ENCODE measurements around the gene PTAR1.

DNA sequence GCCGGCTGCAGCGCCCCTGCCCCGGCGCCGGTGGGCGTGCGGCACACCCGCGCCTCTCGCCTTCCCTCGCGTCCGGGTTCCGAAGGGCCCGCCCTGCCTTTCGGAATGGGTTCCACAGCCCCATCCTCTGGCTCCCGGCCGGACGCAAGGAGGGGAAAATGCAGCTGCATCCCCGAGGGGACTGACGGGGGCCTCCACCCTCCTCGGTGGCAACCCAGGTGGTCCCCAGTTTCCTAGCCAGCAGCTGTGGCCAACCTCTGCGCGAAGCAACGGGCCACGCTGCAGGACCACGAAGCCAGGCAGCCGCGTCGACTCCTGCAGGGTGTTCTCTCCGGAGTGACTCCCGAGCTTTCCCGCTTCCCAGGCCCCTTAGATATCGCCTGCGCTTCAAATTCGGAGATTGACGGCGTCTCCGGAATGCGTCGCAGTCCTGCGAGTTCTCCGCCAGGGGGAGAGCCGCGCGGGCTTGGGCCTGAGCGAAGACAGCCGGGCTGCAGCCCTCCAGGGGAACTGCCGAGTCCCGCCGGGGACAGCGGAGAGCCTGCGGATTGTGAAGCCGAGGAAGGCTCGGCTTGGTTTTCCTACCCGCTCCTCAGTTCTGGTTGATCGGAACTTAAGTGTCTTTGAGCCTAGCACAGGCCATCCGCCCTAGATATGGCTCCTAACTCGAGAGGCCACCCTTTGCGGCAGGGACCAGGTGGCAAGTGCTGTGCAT lies 87.1 kb downstream of the PTAR1 start:
- TF ChIP-seq EZH2 (IDR thresholded peaks at IDR 0.05; ENCODE audit: borderline replicate concordance, low read length), result no peak
- TF ChIP-seq, protein P1, sequence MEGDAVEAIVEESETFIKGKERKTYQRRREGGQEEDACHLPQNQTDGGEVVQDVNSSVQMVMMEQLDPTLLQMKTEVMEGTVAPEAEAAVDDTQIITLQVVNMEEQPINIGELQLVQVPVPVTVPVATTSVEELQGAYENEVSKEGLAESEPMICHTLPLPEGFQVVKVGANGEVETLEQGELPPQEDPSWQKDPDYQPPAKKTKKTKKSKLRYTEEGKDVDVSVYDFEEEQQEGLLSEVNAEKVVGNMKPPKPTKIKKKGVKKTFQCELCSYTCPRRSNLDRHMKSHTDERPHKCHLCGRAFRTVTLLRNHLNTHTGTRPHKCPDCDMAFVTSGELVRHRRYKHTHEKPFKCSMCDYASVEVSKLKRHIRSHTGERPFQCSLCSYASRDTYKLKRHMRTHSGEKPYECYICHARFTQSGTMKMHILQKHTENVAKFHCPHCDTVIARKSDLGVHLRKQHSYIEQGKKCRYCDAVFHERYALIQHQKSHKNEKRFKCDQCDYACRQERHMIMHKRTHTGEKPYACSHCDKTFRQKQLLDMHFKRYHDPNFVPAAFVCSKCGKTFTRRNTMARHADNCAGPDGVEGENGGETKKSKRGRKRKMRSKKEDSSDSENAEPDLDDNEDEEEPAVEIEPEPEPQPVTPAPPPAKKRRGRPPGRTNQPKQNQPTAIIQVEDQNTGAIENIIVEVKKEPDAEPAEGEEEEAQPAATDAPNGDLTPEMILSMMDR (conservative IDR thresholded peaks at IDR 0.05 in 1 of 2, IDR thresholded peaks at IDR 0.05 in 1 of 2; ENCODE audit: extremely low read depth in 1 of 2, insufficient read depth in 1 of 2, low read depth in 1 of 2, low read length in 2 of 2), result peak; percentile 70 to 85

All from mammary epithelial cell (primary cell).